ENCODE data around the gene ADAMTS16.

GRCh38 chr5:5209510-5210286 is 69.6 kb downstream of the ADAMTS16 start:
- no peak for TF ChIP-seq CTCF (IDR thresholded peaks at IDR 0.05)
- TF ChIP-seq EZH2phosphoT487 (IDR thresholded peaks at IDR 0.05) = no peak

Measured in neural progenitor cell (in vitro differentiated cells).